ENCODE data around the gene FSHR.

FSHR gene

GRCh38 chr2:48965204-48965603, 189.1 kb downstream of the FSHR start:
- no peak for DNase-seq (ENCODE audit: low read depth in 2 of 2)

GRCh38 chr2:48961009-48961408, 193.3 kb downstream of the FSHR start:
- no peak for DNase-seq (ENCODE audit: low read depth in 2 of 2)

GRCh38 chr2:48954935-48955334, 199.4 kb downstream of the FSHR start:
- DNase-seq (ENCODE audit: low read depth in 2 of 2), result no peak

GRCh38 chr2:48954311-48954710, 200.0 kb downstream of the FSHR start:
- no peak for DNase-seq (ENCODE audit: low read depth in 2 of 2)

GRCh38 chr2:48952614-48953013, 201.7 kb downstream of the FSHR start:
- DNase-seq (ENCODE audit: low read depth in 2 of 2), result no peak

GRCh38 chr2:48952143-48952542, 202.2 kb downstream of the FSHR start:
- DNase-seq (ENCODE audit: low read depth in 2 of 2), result no peak

GRCh38 chr2:48948400-48949125, 205.8 kb downstream of the FSHR start:
- DNase-seq (ENCODE audit: low read depth in 2 of 2), result no peak

- DNase-seq (ENCODE audit: low read depth in 2 of 2), result no peak
Observed at GRCh38 chr2:48946449-48947048, 207.8 kb downstream of the FSHR start.

- no peak for DNase-seq (ENCODE audit: low read depth in 2 of 2)
Observed at GRCh38 chr2:48944956-48945355, 209.4 kb downstream of the FSHR start.

- DNase-seq (ENCODE audit: low read depth in 2 of 2), result no peak
Observed at GRCh38 chr2:48943436-48943835, 210.9 kb downstream of the FSHR start.

GRCh38 chr2:48941908-48942307, 212.4 kb downstream of the FSHR start:
- no peak for DNase-seq (ENCODE audit: low read depth in 2 of 2)

GRCh38 chr2:48941456-48941855, 212.9 kb downstream of the FSHR start:
- DNase-seq (ENCODE audit: low read depth in 2 of 2), result no peak

- no peak for DNase-seq (ENCODE audit: low read depth in 2 of 2)
Observed at GRCh38 chr2:48940606-48941005, 213.7 kb downstream of the FSHR start.

GRCh38 chr2:48939232-48939631, 215.1 kb downstream of the FSHR start:
- DNase-seq (ENCODE audit: low read depth in 2 of 2), result no peak

- DNase-seq (ENCODE audit: low read depth in 2 of 2), result no peak
Observed at GRCh38 chr2:48938231-48938630, 216.1 kb downstream of the FSHR start.

- DNase-seq (ENCODE audit: low read depth in 2 of 2), result no peak
Observed at GRCh38 chr2:48934807-48935206, 219.5 kb downstream of the FSHR start.

GRCh38 chr2:48933828-48934497, 220.4 kb downstream of the FSHR start:
- no peak for DNase-seq (ENCODE audit: low read depth in 2 of 2)

GRCh38 chr2:48932667-48933066, 221.6 kb downstream of the FSHR start:
- no peak for DNase-seq (ENCODE audit: low read depth in 2 of 2)

- DNase-seq (ENCODE audit: low read depth in 2 of 2), result no peak
Observed at GRCh38 chr2:48929571-48930301, 224.6 kb downstream of the FSHR start.

- no peak for DNase-seq (ENCODE audit: low read depth in 2 of 2)
Observed at GRCh38 chr2:48927355-48927754, 227.0 kb downstream of the FSHR start.

GRCh38 chr2:48915884-48916283, 238.4 kb downstream of the FSHR start:
- no peak for DNase-seq (ENCODE audit: low read depth in 2 of 2)

GRCh38 chr2:48915227-48915626, 239.1 kb downstream of the FSHR start:
- no peak for DNase-seq (ENCODE audit: low read depth in 2 of 2)
